HepG2 (cell line): ENCODE data around the gene CBFA2T2. TPM values are rescaled to one million over a fixed set of nuclear protein-coding genes. Genes with fewer than 3 reads are reported as not detected.

Source experiments
- KAT2B ChIP-seq: fragments of 150-350 bp; IDR thresholded peaks from 2 replicates; pipeline ENCODE4 v1.6.1; 2014; ENCODE audit warnings: low read depth, low read length, borderline replicate concordance
- PHF8 ChIP-seq: sonication (generic); formaldehyde crosslinking; IDR thresholded peaks from 2 replicates; pipeline ENCODE4 v1.5.0; 2020; ENCODE audit warnings: missing genetic modification reagents
- REPIN1 ChIP-seq: sonication (generic); formaldehyde crosslinking; IDR thresholded peaks from 2 replicates; pipeline ENCODE4 v1.8.0; 2022; ENCODE audit warnings: missing genetic modification reagents, low read depth, mild to moderate bottlenecking, borderline replicate concordance
- ZMAT3 ChIP-seq: sonication (generic); formaldehyde crosslinking; conservative IDR thresholded peaks from 2 replicates; pipeline ENCODE4 v1.7.0; 2021; ENCODE audit warnings: missing genetic modification reagents
- ZNF468 ChIP-seq: sonication (generic); formaldehyde crosslinking; IDR thresholded peaks from 2 replicates; pipeline ENCODE4 v1.8.0; 2022; ENCODE audit warnings: mild to moderate bottlenecking, moderate library complexity, missing genetic modification reagents
- ZSCAN12 ChIP-seq: sonication (generic); formaldehyde crosslinking; IDR thresholded peaks from 2 replicates; pipeline ENCODE4 v1.9.0; 2021; ENCODE audit warnings: mild to moderate bottlenecking, missing genetic modification reagents
- polyA plus RNA-seq, 8 experiments: library from polyadenylated mRNA; depleted of rRNA in 3 of 8; stranded (reverse) in 7 of 8; unstranded in 1 of 8; fragments of >200 nt; fragmentation: Illumina TruSeq in 4 of 8; extraction: Trizol in 4 of 8; gene quantifications; 2 replicates each; pipeline versions ENCODE4 v1.2.1 to v1.2.3, GENCODE V29; 2011 to 2016; ENCODE audit warnings: low read depth in 4 of 8, missing spikeins in 1 of 8, mixed read lengths in 1 of 8; ENCODE audit not compliant: insufficient read depth in 1 of 8
- total RNA-seq, 5 experiments: library from RNA; depleted of rRNA; stranded (reverse); fragments of >200 nt; fragmentation: Illumina TruSeq; extraction: Trizol; gene quantifications; 2 replicates each; pipeline ENCODE4 v1.2.3, GENCODE V29; 2016; ENCODE audit warnings: low read depth in 1 of 5
- TF ChIP-seq, protein P1 (sequence below): sonication (generic); formaldehyde crosslinking; IDR thresholded peaks from 2 replicates; pipeline ENCODE4 v1.8.0; 2022; ENCODE audit warnings: missing genetic modification reagents, mild to moderate bottlenecking, borderline replicate concordance
- TF ChIP-seq, protein P2 (sequence below): sonication (generic); formaldehyde crosslinking; IDR thresholded peaks from 2 replicates; pipeline ENCODE4 v1.5.0; 2020; ENCODE audit warnings: missing genetic modification reagents
- TF ChIP-seq, protein P3 (sequence below): IDR thresholded peaks from 2 replicates; pipeline ENCODE4 v1.6.1; 2016; ENCODE audit warnings: missing compliant biosample characterization, missing genetic modification reagents, borderline replicate concordance
- TF ChIP-seq, protein P4 (sequence below): sonication (generic); formaldehyde crosslinking; IDR thresholded peaks from 2 replicates; pipeline ENCODE4 v1.4.0; 2020; ENCODE audit warnings: missing genetic modification reagents, low read depth, mild to moderate bottlenecking, borderline replicate concordance
- TF ChIP-seq, protein P5 (sequence below): sonication (generic); formaldehyde crosslinking; IDR thresholded peaks from 2 replicates; pipeline ENCODE4 v1.9.0; 2021; ENCODE audit warnings: missing genetic modification reagents, mild to moderate bottlenecking, borderline replicate concordance
- TF ChIP-seq, protein P6 (sequence below): sonication (generic); formaldehyde crosslinking; IDR thresholded peaks from 2 replicates; pipeline ENCODE4 v1.9.0; 2021; ENCODE audit warnings: mild to moderate bottlenecking, missing genetic modification reagents

CBFA2T2 gene
- total and polyA plus RNA-seq, 2 of the 13 experiments (the other 11 are each of a cell fraction or from before 2014, with no cell fraction given), result 6.3 to 21.2 TPM

DNA sequence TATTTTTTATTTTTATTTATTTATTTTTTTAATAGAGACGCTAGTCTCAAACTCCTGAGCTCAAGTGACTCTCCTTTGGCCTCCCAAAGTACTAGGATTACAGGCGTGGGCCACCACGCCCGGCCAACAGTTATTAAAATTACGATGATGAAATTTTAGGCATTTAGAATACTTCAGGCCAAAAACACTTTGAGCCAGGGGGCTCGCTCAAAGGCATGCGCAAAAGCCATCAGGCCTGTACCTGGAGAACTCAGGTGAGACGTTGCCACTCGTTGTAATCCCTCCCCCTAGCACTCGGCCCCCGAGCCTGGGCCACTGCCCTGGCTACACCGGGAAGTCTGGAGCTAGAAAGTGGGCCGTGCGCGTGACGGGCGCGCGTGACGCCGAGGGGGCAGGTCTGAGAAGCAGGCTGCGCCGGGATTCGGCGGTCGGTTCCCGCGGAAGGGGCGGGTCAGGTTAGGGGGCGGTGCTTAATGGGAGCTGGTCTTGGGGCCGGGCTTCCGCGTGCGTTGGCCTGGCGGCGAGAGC is 337 bp upstream of the CBFA2T2 start (continued):
- TF ChIP-seq, protein P1, sequence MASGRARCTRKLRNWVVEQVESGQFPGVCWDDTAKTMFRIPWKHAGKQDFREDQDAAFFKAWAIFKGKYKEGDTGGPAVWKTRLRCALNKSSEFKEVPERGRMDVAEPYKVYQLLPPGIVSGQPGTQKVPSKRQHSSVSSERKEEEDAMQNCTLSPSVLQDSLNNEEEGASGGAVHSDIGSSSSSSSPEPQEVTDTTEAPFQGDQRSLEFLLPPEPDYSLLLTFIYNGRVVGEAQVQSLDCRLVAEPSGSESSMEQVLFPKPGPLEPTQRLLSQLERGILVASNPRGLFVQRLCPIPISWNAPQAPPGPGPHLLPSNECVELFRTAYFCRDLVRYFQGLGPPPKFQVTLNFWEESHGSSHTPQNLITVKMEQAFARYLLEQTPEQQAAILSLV, result peak; percentile 89
- TF ChIP-seq, protein P2, sequence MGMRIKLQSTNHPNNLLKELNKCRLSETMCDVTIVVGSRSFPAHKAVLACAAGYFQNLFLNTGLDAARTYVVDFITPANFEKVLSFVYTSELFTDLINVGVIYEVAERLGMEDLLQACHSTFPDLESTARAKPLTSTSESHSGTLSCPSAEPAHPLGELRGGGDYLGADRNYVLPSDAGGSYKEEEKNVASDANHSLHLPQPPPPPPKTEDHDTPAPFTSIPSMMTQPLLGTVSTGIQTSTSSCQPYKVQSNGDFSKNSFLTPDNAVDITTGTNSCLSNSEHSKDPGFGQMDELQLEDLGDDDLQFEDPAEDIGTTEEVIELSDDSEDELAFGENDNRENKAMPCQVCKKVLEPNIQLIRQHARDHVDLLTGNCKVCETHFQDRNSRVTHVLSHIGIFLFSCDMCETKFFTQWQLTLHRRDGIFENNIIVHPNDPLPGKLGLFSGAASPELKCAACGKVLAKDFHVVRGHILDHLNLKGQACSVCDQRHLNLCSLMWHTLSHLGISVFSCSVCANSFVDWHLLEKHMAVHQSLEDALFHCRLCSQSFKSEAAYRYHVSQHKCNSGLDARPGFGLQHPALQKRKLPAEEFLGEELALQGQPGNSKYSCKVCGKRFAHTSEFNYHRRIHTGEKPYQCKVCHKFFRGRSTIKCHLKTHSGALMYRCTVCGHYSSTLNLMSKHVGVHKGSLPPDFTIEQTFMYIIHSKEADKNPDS (CRISPR knock-in tag), result 0 out of 2 replicates have a peak, but pooled peaks have one; percentile 80
- TF ChIP-seq, protein P3, sequence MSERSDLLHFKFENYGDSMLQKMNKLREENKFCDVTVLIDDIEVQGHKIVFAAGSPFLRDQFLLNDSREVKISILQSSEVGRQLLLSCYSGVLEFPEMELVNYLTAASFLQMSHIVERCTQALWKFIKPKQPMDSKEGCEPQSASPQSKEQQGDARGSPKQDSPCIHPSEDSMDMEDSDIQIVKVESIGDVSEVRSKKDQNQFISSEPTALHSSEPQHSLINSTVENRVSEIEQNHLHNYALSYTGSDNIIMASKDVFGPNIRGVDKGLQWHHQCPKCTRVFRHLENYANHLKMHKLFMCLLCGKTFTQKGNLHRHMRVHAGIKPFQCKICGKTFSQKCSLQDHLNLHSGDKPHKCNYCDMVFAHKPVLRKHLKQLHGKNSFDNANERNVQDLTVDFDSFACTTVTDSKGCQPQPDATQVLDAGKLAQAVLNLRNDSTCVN, result peak; percentile 94
- TF ChIP-seq, protein P4, sequence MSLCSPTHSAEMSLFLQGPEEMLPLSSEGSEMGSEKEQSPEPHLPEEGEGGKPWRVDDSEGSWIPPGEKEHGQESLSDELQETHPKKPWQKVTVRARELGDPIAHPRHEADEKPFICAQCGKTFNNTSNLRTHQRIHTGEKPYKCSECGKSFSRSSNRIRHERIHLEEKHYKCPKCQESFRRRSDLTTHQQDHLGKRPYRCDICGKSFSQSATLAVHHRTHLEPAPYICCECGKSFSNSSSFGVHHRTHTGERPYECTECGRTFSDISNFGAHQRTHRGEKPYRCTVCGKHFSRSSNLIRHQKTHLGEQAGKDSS (CRISPR knock-in tag), result peak; percentile 92; the same call in 1 of the 2 replicates
- TF ChIP-seq ZNF468 (CRISPR knock-in tag) (no peak), REPIN1 (CRISPR knock-in tag) (peak; percentile 87), ZSCAN12 (CRISPR knock-in tag) (no peak), KAT2B (no peak), ZMAT3 (CRISPR knock-in tag) (peak; percentile 14; the same call in 1 of the 2 replicates), PHF8 (CRISPR knock-in tag) (peak; percentile 96)
- TF ChIP-seq, protein P5, sequence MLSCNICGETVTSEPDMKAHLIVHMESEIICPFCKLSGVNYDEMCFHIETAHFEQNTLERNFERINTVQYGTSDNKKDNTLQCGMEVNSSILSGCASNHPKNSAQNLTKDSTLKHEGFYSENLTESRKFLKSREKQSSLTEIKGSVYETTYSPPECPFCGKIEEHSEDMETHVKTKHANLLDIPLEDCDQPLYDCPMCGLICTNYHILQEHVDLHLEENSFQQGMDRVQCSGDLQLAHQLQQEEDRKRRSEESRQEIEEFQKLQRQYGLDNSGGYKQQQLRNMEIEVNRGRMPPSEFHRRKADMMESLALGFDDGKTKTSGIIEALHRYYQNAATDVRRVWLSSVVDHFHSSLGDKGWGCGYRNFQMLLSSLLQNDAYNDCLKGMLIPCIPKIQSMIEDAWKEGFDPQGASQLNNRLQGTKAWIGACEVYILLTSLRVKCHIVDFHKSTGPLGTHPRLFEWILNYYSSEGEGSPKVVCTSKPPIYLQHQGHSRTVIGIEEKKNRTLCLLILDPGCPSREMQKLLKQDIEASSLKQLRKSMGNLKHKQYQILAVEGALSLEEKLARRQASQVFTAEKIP (CRISPR knock-in tag), result no peak
- TF ChIP-seq, protein P6, sequence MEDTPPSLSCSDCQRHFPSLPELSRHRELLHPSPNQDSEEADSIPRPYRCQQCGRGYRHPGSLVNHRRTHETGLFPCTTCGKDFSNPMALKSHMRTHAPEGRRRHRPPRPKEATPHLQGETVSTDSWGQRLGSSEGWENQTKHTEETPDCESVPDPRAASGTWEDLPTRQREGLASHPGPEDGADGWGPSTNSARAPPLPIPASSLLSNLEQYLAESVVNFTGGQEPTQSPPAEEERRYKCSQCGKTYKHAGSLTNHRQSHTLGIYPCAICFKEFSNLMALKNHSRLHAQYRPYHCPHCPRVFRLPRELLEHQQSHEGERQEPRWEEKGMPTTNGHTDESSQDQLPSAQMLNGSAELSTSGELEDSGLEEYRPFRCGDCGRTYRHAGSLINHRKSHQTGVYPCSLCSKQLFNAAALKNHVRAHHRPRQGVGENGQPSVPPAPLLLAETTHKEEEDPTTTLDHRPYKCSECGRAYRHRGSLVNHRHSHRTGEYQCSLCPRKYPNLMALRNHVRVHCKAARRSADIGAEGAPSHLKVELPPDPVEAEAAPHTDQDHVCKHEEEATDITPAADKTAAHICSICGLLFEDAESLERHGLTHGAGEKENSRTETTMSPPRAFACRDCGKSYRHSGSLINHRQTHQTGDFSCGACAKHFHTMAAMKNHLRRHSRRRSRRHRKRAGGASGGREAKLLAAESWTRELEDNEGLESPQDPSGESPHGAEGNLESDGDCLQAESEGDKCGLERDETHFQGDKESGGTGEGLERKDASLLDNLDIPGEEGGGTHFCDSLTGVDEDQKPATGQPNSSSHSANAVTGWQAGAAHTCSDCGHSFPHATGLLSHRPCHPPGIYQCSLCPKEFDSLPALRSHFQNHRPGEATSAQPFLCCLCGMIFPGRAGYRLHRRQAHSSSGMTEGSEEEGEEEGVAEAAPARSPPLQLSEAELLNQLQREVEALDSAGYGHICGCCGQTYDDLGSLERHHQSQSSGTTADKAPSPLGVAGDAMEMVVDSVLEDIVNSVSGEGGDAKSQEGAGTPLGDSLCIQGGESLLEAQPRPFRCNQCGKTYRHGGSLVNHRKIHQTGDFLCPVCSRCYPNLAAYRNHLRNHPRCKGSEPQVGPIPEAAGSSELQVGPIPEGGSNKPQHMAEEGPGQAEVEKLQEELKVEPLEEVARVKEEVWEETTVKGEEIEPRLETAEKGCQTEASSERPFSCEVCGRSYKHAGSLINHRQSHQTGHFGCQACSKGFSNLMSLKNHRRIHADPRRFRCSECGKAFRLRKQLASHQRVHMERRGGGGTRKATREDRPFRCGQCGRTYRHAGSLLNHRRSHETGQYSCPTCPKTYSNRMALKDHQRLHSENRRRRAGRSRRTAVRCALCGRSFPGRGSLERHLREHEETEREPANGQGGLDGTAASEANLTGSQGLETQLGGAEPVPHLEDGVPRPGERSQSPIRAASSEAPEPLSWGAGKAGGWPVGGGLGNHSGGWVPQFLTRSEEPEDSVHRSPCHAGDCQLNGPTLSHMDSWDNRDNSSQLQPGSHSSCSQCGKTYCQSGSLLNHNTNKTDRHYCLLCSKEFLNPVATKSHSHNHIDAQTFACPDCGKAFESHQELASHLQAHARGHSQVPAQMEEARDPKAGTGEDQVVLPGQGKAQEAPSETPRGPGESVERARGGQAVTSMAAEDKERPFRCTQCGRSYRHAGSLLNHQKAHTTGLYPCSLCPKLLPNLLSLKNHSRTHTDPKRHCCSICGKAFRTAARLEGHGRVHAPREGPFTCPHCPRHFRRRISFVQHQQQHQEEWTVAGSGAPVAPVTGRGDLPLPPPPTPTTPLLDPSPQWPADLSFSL, result no peak
